Neuronal stem cell (in vitro differentiated cells): ENCODE data around the gene LDB2.

Experiments
- DNase-seq: peaks from one replicate; pipeline ENCODE4 v3.0.0-alpha.2; 2013; ENCODE audit warnings: low spot score
- H2AFZ ChIP-seq: one replicate; pipeline ENCODE4 v1.6.1; 2013; ENCODE audit warnings: mild to moderate bottlenecking, low read length, inconsistent platforms
- H2AK5ac ChIP-seq: 2 replicates; pipeline ENCODE4 v1.6.1; 2013; ENCODE audit warnings: low read depth, mild to moderate bottlenecking, inconsistent platforms, low read length, moderate library complexity, mixed read lengths
- H2BK120ac ChIP-seq: 2 replicates; pipeline ENCODE4 v1.6.1; 2013; ENCODE audit warnings: low read depth, mild to moderate bottlenecking, inconsistent platforms, low read length, moderate library complexity, mixed read lengths
- H2BK12ac ChIP-seq: one replicate; pipeline ENCODE4 v1.6.1; 2013; ENCODE audit warnings: low read length, inconsistent platforms
- H2BK15ac ChIP-seq: 2 replicates; pipeline ENCODE4 v1.6.1; 2013; ENCODE audit warnings: mild to moderate bottlenecking, low read length, inconsistent platforms, mixed read lengths
- H2BK5ac ChIP-seq: one replicate; pipeline ENCODE4 v1.6.1; 2013; ENCODE audit warnings: inconsistent platforms, mild to moderate bottlenecking, low read length, moderate library complexity
- H3K14ac ChIP-seq: one replicate; pipeline ENCODE4 v1.6.1; 2013; ENCODE audit warnings: low read length, inconsistent platforms
- H3K18ac ChIP-seq: 2 replicates; pipeline ENCODE4 v1.6.1; 2013; ENCODE audit warnings: low read length, inconsistent platforms
- H3K23ac ChIP-seq: 2 replicates; pipeline ENCODE4 v1.6.1; 2013; ENCODE audit warnings: low read depth, mild to moderate bottlenecking, mixed read lengths, low read length, inconsistent platforms; ENCODE audit not compliant: poor library complexity
- H3K27ac ChIP-seq: replicated peaks from 3 replicates; pipeline ENCODE4 v1.5.1; 2013; ENCODE audit warnings: low read length, inconsistent platforms
- H3K27me3 ChIP-seq, 3 experiments: 2 replicates each; pipeline ENCODE4 v1.6.1; 2013; ENCODE audit warnings: low read length in 3 of 3, mild to moderate bottlenecking in 2 of 3, inconsistent platforms in 1 of 3, low read depth in 1 of 3, mixed read lengths in 1 of 3, moderate library complexity in 1 of 3; ENCODE audit not compliant: control insufficient read depth in 3 of 3, insufficient read depth in 3 of 3
- H3K36me3 ChIP-seq, 2 donors: replicated peaks in 1 of 2; 2 replicates each; pipeline ENCODE4 v1.6.1; 2013; ENCODE audit warnings: low read length in 2 of 2; ENCODE audit not compliant: control insufficient read depth in 2 of 2, insufficient read depth in 2 of 2
- H3K4ac ChIP-seq: 2 replicates; pipeline ENCODE4 v1.6.1; 2013; ENCODE audit warnings: inconsistent platforms, mild to moderate bottlenecking, low read length, moderate library complexity
- H3K4me1 ChIP-seq, 2 donors: 1 replicate in 1 of 2; 2 replicates in 1 of 2; pipeline ENCODE4 v1.6.1; 2013; ENCODE audit warnings: low read length in 2 of 2, low read depth in 1 of 2; ENCODE audit not compliant: control insufficient read depth in 2 of 2, insufficient read depth in 1 of 2
- H3K4me2 ChIP-seq: one replicate; pipeline ENCODE4 v1.6.1; 2013; ENCODE audit warnings: mild to moderate bottlenecking, low read length, inconsistent platforms; ENCODE audit not compliant: insufficient read depth, poor library complexity, severe bottlenecking
- H3K4me3 ChIP-seq, 2 donors: 2 replicates each; pipeline ENCODE4 v1.5.1; 2013; ENCODE audit warnings: low read length in 2 of 2, mild to moderate bottlenecking in 2 of 2, inconsistent platforms in 1 of 2, moderate library complexity in 1 of 2
- H3K79me1 ChIP-seq: one replicate; pipeline ENCODE4 v1.6.1; 2013; ENCODE audit warnings: low read depth, mild to moderate bottlenecking, inconsistent platforms, low read length, moderate library complexity
- H3K9ac ChIP-seq: one replicate; pipeline ENCODE4 v1.6.1; 2013; ENCODE audit warnings: mild to moderate bottlenecking, low read depth, low read length, inconsistent platforms; ENCODE audit not compliant: poor library complexity
- H3K9me3 ChIP-seq, 2 donors: replicated peaks in 1 of 2; 2 replicates each; pipeline versions ENCODE3 to v1.6.1; 2013; ENCODE audit warnings: low read length in 2 of 2, mild to moderate bottlenecking in 2 of 2, inconsistent platforms in 1 of 2, low read depth in 1 of 2, mixed read lengths in 1 of 2, moderate library complexity in 1 of 2; ENCODE audit not compliant: control insufficient read depth in 2 of 2, insufficient read depth in 1 of 2
- H4K8ac ChIP-seq: one replicate; pipeline ENCODE4 v1.6.1; 2013; ENCODE audit warnings: low read depth, mild to moderate bottlenecking, inconsistent platforms, low read length, moderate library complexity
- H4K91ac ChIP-seq: one replicate; pipeline ENCODE4 v1.6.1; 2013; ENCODE audit warnings: low read length, low read depth, mild to moderate bottlenecking, inconsistent platforms; ENCODE audit not compliant: poor library complexity
- WGBS, 2 donors: extraction: QIAGEN DNeasy Blood & Tissue Kit; methylation state at CpG; one replicate each; pipeline ENCODE4 v1.1.7; 2013; ENCODE audit warnings: missing lambda C conversion rate in 2 of 2, mixed read lengths in 1 of 2; ENCODE audit not compliant: insufficient read length in 2 of 2, insufficient replicate concordance in 1 of 2; ENCODE audit errors: extremely low coverage in 2 of 2; 5-methylcytosine and 5-hydroxymethylcytosine counted together

Gene LDB2

DNA sequence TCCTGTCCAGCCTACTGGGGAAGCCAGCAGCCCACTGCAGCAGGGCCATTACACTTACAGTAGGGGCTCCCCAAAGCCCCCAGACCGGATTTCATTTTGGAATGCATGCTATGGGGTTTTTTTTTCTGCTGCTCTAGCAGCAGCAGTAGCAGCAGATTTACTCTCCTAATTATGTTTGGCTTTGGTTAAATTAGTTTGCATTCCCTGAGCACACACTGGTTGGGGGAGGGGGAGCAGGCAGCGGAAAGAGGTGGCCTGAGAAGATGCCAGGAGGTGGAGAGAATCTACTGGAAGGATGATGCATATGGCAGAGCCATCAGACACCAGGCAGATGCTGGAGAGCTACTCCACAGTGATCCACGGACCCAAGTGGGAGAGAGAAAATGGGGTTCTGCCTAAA lies 109.6 kb downstream of the LDB2 start:
- Histone ChIP-seq H2AFZ (no peak overlapping the region), H3K4me2 (no peak overlapping the region), H4K91ac (no peak overlapping the region), H2BK120ac (no peak overlapping the region), H3K18ac (no peak overlapping the region), H3K9me3 (no peaks in the 10 kb centered on the region), H3K27ac (no peak overlapping the region), H3K14ac (no peak overlapping the region), H3K27me3 (no peaks in the 10 kb centered on the region), H3K4ac (no peak overlapping the region), H2AK5ac (no peak overlapping the region), H3K4me3 (no peak overlapping the region), H3K36me3 (no peaks in the 10 kb centered on the region), H2BK5ac (no peak overlapping the region), H2BK12ac (no peak overlapping the region), H2BK15ac (no peak overlapping the region), H3K9ac (no peak overlapping the region), H3K4me1 (peaks cover 0 to 3% of the 10 kb centered on the region in 2 donors), H3K79me1 (no peaks in the 10 kb centered on the region), H3K23ac (no peak overlapping the region), H4K8ac (no peak overlapping the region)
- no CpG with 5 or more reads among the region's 3 CpGs for WGBS, 2 donors
- DNase-seq = no peak

- Histone ChIP-seq H3K9me3 (no peaks in the 10 kb centered on the region), H2AK5ac (no peak overlapping the region), H3K27me3 (no peaks in the 10 kb centered on the region), H4K91ac (no peak overlapping the region), H3K27ac (no peak overlapping the region), H3K36me3 (no peaks in the 10 kb centered on the region), H3K79me1 (no peaks in the 10 kb centered on the region), H4K8ac (no peak overlapping the region), H2BK5ac (no peak overlapping the region), H3K4me1 (peaks cover 5 to 8% of the 10 kb centered on the region in 2 donors), H3K4me3 (no peak overlapping the region), H2BK15ac (no peak overlapping the region), H2BK120ac (no peak overlapping the region), H3K18ac (no peak overlapping the region), H3K9ac (no peak overlapping the region), H3K23ac (no peak overlapping the region), H3K4me2 (no peak overlapping the region), H3K14ac (no peak overlapping the region), H3K4ac (no peak overlapping the region), H2BK12ac (no peak overlapping the region), H2AFZ (no peak overlapping the region)
- WGBS, 2 donors = no CpG with 5 or more reads among the region's 6 CpGs
- no peak for DNase-seq
Observed at GRCh38 chr4:16785793-16786527, 112.5 kb downstream of the LDB2 start.

DNA sequence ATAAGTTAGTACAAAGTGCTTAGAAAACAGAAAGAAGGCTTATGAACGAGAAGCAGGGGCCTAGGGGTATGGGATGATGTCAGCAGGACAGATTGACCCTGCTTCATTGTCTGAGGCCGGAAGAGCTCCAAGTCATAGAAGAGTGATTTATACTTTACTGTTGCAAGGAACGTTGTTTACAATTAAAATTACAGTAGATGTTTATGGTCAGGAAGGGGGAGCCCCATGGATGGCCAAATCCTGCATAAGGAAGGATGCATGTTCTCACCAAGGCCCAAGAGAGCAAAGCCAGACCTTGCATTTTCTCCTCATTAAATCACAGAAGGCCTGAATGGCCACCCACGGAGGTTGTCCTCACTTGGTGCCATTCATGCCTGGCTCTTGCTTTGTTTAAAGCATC lies 115.3 kb downstream of the LDB2 start:
- Histone ChIP-seq H4K91ac (no peak overlapping the region), H2AFZ (peak overlapping the region; percentile 45), H3K4ac (no peak overlapping the region), H3K18ac (no peak overlapping the region), H2BK12ac (no peak overlapping the region), H3K27ac (no peak overlapping the region), H3K4me2 (no peak overlapping the region), H3K14ac (no peak overlapping the region), H3K27me3 (no peaks in the 10 kb centered on the region), H4K8ac (no peak overlapping the region), H2BK120ac (no peak overlapping the region), H3K9me3 (no peaks in the 10 kb centered on the region), H2BK5ac (no peak overlapping the region), H3K36me3 (no peaks in the 10 kb centered on the region), H2BK15ac (no peak overlapping the region), H3K9ac (no peak overlapping the region), H3K4me3 (no peak overlapping the region), H3K23ac (no peak overlapping the region), H3K79me1 (no peaks in the 10 kb centered on the region), H2AK5ac (no peak overlapping the region), H3K4me1 (peaks cover 5% of the 10 kb centered on the region in 2 donors)
- WGBS, 2 donors = no CpG with 5 or more reads among the region's 4 CpGs
- no peak for DNase-seq

GRCh38 chr4:16779028-16779675 lies 119.3 kb downstream of the LDB2 start:
- H3K23ac ChIP-seq = no peak overlapping the region
- H3K36me3 ChIP-seq = no peaks in the 10 kb centered on the region
- H3K79me1 ChIP-seq = no peaks in the 10 kb centered on the region
- WGBS, 2 donors = no CpG with 5 or more reads among the region's 10 CpGs
- no peak overlapping the region for H4K91ac ChIP-seq
- H3K9ac ChIP-seq = no peak overlapping the region
- no peak overlapping the region for H3K18ac ChIP-seq
- no peak overlapping the region for H2BK12ac ChIP-seq
- H2BK15ac ChIP-seq = no peak overlapping the region
- H3K4me3 ChIP-seq = no peak overlapping the region
- no peak for DNase-seq
- H3K27ac ChIP-seq = no peak overlapping the region
- H2AK5ac ChIP-seq = no peak overlapping the region
- H2BK120ac ChIP-seq = no peak overlapping the region
- H3K14ac ChIP-seq = no peak overlapping the region
- peaks cover 5% of the 10 kb centered on the region in 2 donors for H3K4me1 ChIP-seq
- no peak overlapping the region for H3K4me2 ChIP-seq
- H4K8ac ChIP-seq = no peak overlapping the region
- no peaks in the 10 kb centered on the region for H3K9me3 ChIP-seq
- H2BK5ac ChIP-seq = no peak overlapping the region
- H3K27me3 ChIP-seq = no peaks in the 10 kb centered on the region
- H2AFZ ChIP-seq = no peak overlapping the region
- H3K4ac ChIP-seq = no peak overlapping the region
